GM13977 (cell line): ENCODE results near the gene PES1.

Experiments used
- DNase-seq: peaks from one replicate; pipeline ENCODE4 v3.0.0; 2012; ENCODE audit warnings: low spot score
- CTCF ChIP-seq: IDR thresholded peaks from 2 replicates; pipeline ENCODE4 v1.5.1; 2012; ENCODE audit warnings: mild to moderate bottlenecking, control low read depth; ENCODE audit not compliant: insufficient read depth; ENCODE audit errors: extremely low read depth, missing control alignments
- in situ Hi-C: fragments of 300-500 bp; cut with MboI; formaldehyde crosslinking; loops from one replicate; pipeline ENCODE4 v1.12.0; 2022; ENCODE audit warnings: low sequenced_read_pairs, low pct_unique_long_range_greater_than_20kb, mixed read lengths, inconsistent platforms; ENCODE audit not compliant: unreplicated experiment

The PES1 gene

GRCh38 chr22:30591588-30592359, at the start of gene PES1:
Gene PES1, minus strand, starts transcription at chr22:30591910. Its CDS starts 77 bp downstream, at chr22:30591833.
- no peak for TF ChIP-seq CTCF
- peak; percentile 97 for DNase-seq
- in situ Hi-C loops, result no loop called here

DNA sequence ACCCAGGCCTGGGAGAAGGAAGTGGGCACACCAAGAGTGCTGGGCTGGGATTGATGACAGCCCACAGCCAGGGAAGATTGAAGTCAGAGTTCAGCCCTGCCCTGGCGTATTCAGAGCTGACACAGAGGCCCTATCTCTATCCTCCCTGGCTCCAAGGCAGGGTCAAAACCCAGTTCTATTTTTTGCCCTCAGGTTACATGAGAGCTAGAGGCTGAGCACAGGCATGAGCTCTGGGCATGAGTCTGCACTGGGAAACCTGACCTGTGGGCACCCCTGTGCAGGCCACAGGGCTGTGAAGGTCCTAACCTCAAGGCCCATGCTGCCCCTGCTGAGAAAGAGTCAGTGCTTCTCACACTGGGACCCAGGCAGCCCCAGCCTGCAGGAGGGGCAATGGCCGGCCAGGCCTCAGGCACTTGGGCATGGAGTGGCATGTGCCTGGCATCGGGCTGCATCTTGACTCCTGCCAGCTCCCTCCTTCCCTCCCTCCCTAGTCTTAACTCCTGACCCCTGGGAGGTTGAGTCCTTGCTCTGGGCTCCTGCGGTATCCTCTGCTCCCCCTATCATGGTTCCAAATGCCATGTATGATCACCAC, 49.2 kb upstream of the PES1 start:
- no peak for DNase-seq
- no peak for TF ChIP-seq CTCF
- in situ Hi-C loops, result loop anchor here (25.0 kb wide), 1 partner anchor 246 kb away; no protein-coding TSS in a partner anchor

DNA sequence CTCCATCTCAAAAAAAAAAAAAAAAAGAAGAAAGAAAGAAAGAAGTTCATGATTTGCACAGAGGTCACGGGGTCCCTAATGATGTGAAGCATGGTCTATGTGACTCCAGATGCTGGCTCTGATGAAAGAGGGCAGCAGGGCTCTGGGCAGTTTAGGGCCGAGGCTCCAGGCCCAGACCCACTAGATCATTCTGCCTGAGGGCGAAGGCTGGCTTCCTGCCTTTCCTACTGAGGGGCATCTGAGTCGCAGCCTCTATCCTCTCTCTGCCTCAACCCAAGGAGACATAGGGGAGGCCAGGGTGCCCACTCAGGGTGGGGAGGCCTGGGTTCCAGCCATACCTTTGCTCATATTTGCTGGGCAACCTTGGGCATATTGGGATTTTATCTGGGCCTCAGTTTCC, 48.7 kb upstream of the PES1 start:
- TF ChIP-seq CTCF, result no peak
- no peak for DNase-seq
- in situ Hi-C loops, result loop anchor here (25.0 kb wide), 1 partner anchor 247 kb away; no protein-coding TSS in a partner anchor

DNA sequence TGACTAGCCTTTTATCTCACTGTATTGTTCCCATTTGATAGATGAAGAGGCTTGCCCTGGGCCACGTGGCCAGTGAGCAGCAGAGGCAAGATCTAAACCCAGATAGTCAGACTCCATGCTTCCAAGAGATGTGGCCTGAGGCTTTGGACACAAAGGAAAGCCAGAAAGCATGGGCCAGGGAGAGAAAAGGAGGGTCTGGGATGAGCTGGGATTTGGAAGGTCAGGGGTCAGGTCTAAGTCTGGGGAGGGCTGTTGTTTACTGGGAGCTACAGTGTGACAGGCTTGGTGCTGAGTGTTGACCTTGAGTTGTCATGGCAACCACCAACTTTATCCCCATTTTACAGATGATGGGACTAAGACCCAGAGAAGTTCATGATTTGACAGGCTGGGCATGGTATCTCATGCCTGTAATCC, 46.0 kb upstream of the PES1 start:
- no peak for DNase-seq
- in situ Hi-C loops, result loop anchor here (5.0 to 25.0 kb wide), 2 partner anchors 120 to 250 kb away; no protein-coding TSS in a partner anchor
- no peak for TF ChIP-seq CTCF

DNA sequence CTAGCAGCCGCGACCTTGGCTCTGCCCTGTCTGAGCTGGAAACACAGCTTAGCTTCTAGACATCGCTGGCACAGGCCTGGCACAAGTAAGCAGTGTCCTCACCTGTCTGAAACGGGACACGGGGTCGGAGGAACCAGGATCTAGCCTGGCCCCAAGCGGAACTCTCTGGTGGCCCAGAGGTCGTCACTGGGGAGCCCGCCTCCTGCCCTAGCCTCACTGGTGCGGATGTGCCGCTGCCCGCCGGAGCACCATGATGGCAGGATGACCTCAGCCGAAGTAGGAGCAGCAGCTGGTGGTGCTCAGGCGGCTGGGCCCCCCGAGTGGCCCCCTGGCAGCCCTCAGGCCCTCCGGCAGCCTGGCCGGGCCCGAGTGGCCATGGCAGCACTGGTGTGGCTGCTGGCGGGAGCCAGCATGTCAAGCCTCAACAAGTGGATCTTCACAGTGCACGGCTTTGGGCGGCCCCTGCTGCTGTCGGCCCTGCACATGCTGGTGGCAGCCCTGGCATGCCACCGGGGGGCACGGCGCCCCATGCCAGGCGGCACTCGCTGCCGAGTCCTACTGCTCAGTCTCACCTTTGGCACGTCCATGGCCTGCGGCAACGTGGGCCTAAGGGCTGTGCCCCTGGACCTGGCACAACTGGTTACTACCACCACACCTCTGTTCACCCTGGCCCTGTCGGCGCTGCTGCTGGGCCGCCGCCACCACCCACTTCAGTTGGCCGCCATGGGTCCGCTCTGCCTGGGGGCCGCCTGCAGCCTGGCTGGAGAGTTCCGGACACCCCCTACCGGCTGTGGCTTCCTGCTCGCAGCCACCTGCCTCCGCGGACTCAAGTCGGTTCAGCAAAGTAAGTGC, 44.7 kb upstream of the PES1 start:
- TF ChIP-seq CTCF, result no peak
- no peak for DNase-seq
- in situ Hi-C loops, result loop anchor here (5.0 to 25.0 kb wide), 2 partner anchors 121 to 251 kb away; no protein-coding TSS in a partner anchor

DNA sequence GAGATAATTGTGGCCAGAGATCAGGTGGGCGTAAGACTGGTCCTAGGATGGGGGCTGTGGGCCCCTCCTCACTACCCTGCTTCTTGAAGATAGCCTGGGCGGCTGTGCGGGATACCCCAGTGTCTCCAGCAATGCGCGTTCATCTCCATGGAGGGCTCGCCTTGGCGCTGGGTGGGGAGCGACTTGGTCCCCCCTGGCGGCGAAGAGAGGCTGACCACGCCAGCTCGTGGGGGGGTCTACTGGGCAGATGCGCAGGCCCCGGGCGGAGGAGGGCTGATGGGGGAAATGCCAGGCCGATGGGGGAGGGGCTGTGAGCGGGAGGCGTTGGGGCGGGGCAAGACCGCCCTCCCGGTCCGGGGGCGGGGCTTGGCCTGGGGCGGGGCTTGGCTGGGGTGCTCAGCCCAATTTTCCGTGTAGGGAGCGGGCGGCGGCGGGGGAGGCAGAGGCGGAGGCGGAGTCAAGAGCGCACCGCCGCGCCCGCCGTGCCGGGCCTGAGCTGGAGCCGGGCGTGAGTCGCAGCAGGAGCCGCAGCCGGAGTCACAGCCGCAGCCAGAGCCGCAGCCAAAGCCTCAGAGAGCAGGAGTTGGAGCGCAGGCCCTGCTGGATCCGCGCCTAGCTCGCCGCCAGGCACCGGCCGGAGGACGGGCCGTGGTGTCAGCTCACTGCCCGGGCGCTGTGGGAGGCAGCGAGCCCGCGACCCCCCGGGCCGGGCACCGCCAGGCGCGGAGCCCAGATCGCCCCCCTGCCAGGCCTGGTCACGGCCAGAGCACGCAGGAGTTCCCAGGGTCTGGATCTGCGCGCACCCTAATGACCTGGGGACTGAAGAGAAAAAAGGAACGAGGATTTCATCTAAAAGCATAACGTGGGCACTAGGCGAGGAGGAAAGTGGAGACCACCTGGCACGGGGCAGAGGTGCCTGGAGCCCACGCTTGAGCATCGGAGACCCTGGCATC, 43.8 kb upstream of the PES1 start, which contains the start of gene SLC35E4:
Gene SLC35E4, plus strand, starts transcription at position 509 of the 953 bp plus-strand sequence. CDS start 670 bp downstream, outside the sequence.
- in situ Hi-C loops, result loop anchor here (5.0 to 25.0 kb wide), 2 partner anchors 122 to 252 kb away; no protein-coding TSS in a partner anchor
- peak; percentile 98 for DNase-seq
- TF ChIP-seq CTCF, result peak; percentile 20
